ENCODE results near the gene CFAP53. TPM values are rescaled to one million over a fixed set of nuclear protein-coding genes. Genes with fewer than 3 reads are reported as not detected.

Gene CFAP53
- polyA plus RNA-seq, 2 of the 4 experiments (the other 2 are of a cell fraction), result 0.54 to 0.66 TPM

DNA sequence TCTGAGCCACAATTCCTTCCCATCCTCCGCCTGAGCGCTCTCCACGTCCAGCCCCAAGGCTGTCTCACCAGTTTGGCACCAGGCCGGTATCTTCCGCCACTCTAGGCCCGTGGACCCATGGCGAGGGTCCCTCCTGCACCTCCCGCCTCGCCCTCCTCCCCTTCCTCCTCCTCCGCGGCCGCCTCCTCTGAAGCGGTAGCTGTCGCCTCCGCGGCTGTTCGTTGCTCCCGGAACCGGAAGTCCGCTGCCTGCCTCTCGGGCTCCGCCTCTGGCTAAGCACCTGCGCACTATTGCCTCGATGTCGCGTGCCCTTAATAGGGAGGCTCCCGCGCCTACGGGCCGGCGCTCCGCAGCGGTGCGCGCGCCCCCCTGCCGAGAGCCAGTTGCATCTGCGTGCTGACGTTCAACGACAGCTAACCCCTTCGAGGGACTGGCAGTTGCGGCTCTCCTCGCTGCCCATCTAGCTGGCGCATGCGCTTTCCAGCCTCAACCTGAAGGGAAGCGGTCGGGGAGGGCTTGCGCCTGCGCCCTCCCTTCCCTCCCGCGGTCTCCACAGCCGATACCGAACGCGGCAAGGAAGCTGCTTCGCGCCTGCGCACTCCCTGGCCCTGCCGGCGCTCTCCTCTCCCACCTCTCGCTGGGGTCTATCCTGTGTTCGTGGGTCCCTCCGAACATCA is 15.1 kb upstream of the CFAP53 start, which contains the start of gene MBD1:
Gene MBD1 (minus strand): TSS at position 229 of the 677 bp plus-strand sequence. CDS start 1,531 bp downstream, outside the sequence.
- peaks cover 30% of the 10 kb centered on the region for H3K4me1 ChIP-seq
- H3K4me2 ChIP-seq, result peak within 1 kb of the TSS; percentile 98
- ATAC-seq (peak; percentile 93 to 96), DNase-seq (ENCODE audit: low read depth in 1 of 2, low spot score in 1 of 2) (peak; percentile 84 to 96), FAIRE-seq (no peak)
- H3K4me3 ChIP-seq, result peak within 1 kb of the TSS; percentile 87
- POLR2A ChIA-PET, result interaction anchor here (0.5 to 1.5 kb wide), 9 partner anchors 10 to 93 kb away, joined by 3 to 14 read pairs (median 5); partner anchors contain the start of genes CFAP53 and SKA1
- CTCF ChIA-PET, result interaction anchor here (0.7 to 1.4 kb wide), 6 partner anchors 10 to 76 kb away, joined by 3 to 5 read pairs (median 4); no protein-coding TSS in a partner anchor
- 0% methylated on average over 14 of the region's 63 CpGs for WGBS (ENCODE audit: missing lambda C conversion rate)
- H3K9me3 ChIP-seq, result no peaks in the 10 kb centered on the region
- H3K27ac ChIP-seq, result peak within 1 kb of the TSS; percentile 92 to 95
- TF ChIP-seq, protein P1, sequence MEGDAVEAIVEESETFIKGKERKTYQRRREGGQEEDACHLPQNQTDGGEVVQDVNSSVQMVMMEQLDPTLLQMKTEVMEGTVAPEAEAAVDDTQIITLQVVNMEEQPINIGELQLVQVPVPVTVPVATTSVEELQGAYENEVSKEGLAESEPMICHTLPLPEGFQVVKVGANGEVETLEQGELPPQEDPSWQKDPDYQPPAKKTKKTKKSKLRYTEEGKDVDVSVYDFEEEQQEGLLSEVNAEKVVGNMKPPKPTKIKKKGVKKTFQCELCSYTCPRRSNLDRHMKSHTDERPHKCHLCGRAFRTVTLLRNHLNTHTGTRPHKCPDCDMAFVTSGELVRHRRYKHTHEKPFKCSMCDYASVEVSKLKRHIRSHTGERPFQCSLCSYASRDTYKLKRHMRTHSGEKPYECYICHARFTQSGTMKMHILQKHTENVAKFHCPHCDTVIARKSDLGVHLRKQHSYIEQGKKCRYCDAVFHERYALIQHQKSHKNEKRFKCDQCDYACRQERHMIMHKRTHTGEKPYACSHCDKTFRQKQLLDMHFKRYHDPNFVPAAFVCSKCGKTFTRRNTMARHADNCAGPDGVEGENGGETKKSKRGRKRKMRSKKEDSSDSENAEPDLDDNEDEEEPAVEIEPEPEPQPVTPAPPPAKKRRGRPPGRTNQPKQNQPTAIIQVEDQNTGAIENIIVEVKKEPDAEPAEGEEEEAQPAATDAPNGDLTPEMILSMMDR (IDR thresholded peaks at IDR 0.05), result no peak
- TF ChIP-seq ZNF302 (CRISPR knock-in tag; IDR thresholded peaks at IDR 0.05) (no peak), GATA3 (IDR thresholded peaks at IDR 0.05; ENCODE audit: borderline replicate concordance) (no peak), CBX8 (IDR thresholded peaks at IDR 0.05) (no peak), PHF8 (IDR thresholded peaks at IDR 0.05; ENCODE audit: borderline replicate concordance, low read depth) (peak; percentile 61; the same call in 1 of the 2 replicates), BCL3 (IDR thresholded peaks at IDR 0.05) (0 out of 3 replicates have a peak, but pooled peaks have one; percentile 21), CHD2 (IDR thresholded peaks at IDR 0.05; ENCODE audit: low read length, partially characterized antibody) (no peak), EP300 (IDR thresholded peaks at IDR 0.05) (no peak), HOXB13 (CRISPR knock-in tag; IDR thresholded peaks at IDR 0.05; ENCODE audit: low read depth) (no peak), BHLHE40 (IDR thresholded peaks at IDR 0.05; ENCODE audit: low read depth, low read length) (peak; percentile 71), FOXS1 (CRISPR knock-in tag; IDR thresholded peaks at IDR 0.05) (no peak), ZSCAN20 (CRISPR knock-in tag; IDR thresholded peaks at IDR 0.05) (no peak), RAD21 (conservative IDR thresholded peaks at IDR 0.05 in 1 of 2, IDR thresholded peaks at IDR 0.05 in 1 of 2) (no peak), HDAC2 (IDR thresholded peaks at IDR 0.05) (no peak), NR3C1 (IDR thresholded peaks at IDR 0.05) (no peak), RCOR1 (IDR thresholded peaks at IDR 0.05; ENCODE audit: low read depth, low read length) (no peak), ZFP36 (IDR thresholded peaks at IDR 0.05; ENCODE audit: borderline replicate concordance, partially characterized antibody) (no peak), MAFK (IDR thresholded peaks at IDR 0.05; ENCODE audit: partially characterized antibody) (no peak), JUN (IDR thresholded peaks at IDR 0.05) (peak; percentile 43 to 52; a peak in 3 of 5 replicates), KDM5A (IDR thresholded peaks at IDR 0.05) (no peak), E2F6 (IDR thresholded peaks at IDR 0.05; ENCODE audit: borderline replicate concordance, low read depth) (0 out of 2 replicates have a peak, but pooled peaks have one; percentile 49), POLR2A (IDR thresholded peaks at IDR 0.05; ENCODE audit: low read length) (peak; percentile 87), CEBPB (IDR thresholded peaks at IDR 0.05) (no peak), MYC (IDR thresholded peaks at IDR 0.05; ENCODE audit: borderline replicate concordance, low read length) (0 out of 2 replicates have a peak, but pooled peaks have one; percentile 38), POLR2AphosphoS2 (conservative IDR thresholded peaks at IDR 0.05; ENCODE audit: low read length) (no peak)
- TF ChIP-seq, protein P2, sequence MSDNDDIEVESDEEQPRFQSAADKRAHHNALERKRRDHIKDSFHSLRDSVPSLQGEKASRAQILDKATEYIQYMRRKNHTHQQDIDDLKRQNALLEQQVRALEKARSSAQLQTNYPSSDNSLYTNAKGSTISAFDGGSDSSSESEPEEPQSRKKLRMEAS (IDR thresholded peaks at IDR 0.05), result peak; percentile 78
- TF ChIP-seq, protein P3, sequence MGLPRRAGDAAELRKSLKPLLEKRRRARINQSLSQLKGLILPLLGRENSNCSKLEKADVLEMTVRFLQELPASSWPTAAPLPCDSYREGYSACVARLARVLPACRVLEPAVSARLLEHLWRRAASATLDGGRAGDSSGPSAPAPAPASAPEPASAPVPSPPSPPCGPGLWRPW (IDR thresholded peaks at IDR 0.05), result no peak
- TF ChIP-seq, protein P4, sequence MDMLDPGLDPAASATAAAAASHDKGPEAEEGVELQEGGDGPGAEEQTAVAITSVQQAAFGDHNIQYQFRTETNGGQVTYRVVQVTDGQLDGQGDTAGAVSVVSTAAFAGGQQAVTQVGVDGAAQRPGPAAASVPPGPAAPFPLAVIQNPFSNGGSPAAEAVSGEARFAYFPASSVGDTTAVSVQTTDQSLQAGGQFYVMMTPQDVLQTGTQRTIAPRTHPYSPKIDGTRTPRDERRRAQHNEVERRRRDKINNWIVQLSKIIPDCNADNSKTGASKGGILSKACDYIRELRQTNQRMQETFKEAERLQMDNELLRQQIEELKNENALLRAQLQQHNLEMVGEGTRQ (IDR thresholded peaks at IDR 0.05), result peak; percentile 28; the same call in 1 of the 2 replicates
